HL-60 (cell line): ENCODE results near the gene LBX2.

Experiments used
- DNase-seq, 2 experiments: peaks; one replicate each; pipeline ENCODE4 v3.0.0-alpha.2; 2010 to 2020; ENCODE audit warnings: low read depth in 1 of 2, low spot score in 1 of 2
- H3K27ac ChIP-seq: fragments of 250-450 bp; sonication (Bioruptor Pico); replicated peaks from 2 replicates; pipeline ENCODE4 v1.5.1; 2020; ENCODE audit warnings: mild to moderate bottlenecking, moderate library complexity
- H3K27me3 ChIP-seq: fragments of 250-450 bp; sonication (Bioruptor Pico); 2 replicates; pipeline ENCODE4 v1.5.1; 2021; ENCODE audit warnings: mild to moderate bottlenecking, moderate library complexity; ENCODE audit not compliant: insufficient read depth, poor library complexity, severe bottlenecking
- H3K4me3 ChIP-seq: replicated peaks from 2 replicates; pipeline ENCODE4 v1.5.1; 2011; ENCODE audit warnings: mild to moderate bottlenecking, control low read depth, low read length; ENCODE audit not compliant: insufficient read depth
- GABPA ChIP-seq: IDR thresholded peaks from 2 replicates; pipeline ENCODE4 v1.6.1; 2012; ENCODE audit warnings: low read depth
- POLR2AphosphoS5 ChIP-seq: IDR thresholded peaks from 2 replicates; pipeline ENCODE4 v1.6.1; 2012; ENCODE audit warnings: low read depth
- SPI1 ChIP-seq: IDR thresholded peaks from 2 replicates; pipeline ENCODE4 v1.6.1; 2012; ENCODE audit warnings: low read depth, mild to moderate bottlenecking, borderline replicate concordance
- TF ChIP-seq, protein P1 (sequence below): IDR thresholded peaks from one replicate; pipeline ENCODE4 v1.5.1; 2011; ENCODE audit warnings: low read length, control low read depth, inconsistent platforms; ENCODE audit not compliant: insufficient read depth
- TF ChIP-seq, protein P2 (sequence below): IDR thresholded peaks from 2 replicates; pipeline ENCODE4 v1.6.1; 2012; ENCODE audit warnings: low read depth; ENCODE audit not compliant: insufficient replicate concordance

LBX2 gene

DNA sequence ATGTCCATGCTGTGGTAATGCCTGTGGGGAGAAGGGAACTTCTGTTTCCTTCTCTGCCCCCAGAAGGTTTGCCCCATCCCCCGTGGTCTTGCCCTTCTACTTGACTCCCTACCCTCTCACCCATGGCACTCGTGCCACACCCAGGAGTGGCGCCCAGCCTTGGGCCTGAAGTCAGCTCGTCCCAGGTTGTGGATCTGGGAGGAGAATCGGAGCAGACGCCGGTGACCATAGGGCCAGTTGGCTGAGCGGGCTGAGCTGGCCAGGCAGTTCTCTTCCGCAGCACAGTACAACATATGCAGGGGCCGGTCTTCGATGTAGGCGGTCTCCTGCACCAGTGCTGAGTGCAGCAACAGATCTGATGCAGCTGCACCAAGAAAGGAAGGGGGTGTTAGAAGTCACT lies 35.0 kb upstream of the LBX2 start:
- H3K4me3 ChIP-seq, result no peak overlapping the region
- TF ChIP-seq, protein P1, sequence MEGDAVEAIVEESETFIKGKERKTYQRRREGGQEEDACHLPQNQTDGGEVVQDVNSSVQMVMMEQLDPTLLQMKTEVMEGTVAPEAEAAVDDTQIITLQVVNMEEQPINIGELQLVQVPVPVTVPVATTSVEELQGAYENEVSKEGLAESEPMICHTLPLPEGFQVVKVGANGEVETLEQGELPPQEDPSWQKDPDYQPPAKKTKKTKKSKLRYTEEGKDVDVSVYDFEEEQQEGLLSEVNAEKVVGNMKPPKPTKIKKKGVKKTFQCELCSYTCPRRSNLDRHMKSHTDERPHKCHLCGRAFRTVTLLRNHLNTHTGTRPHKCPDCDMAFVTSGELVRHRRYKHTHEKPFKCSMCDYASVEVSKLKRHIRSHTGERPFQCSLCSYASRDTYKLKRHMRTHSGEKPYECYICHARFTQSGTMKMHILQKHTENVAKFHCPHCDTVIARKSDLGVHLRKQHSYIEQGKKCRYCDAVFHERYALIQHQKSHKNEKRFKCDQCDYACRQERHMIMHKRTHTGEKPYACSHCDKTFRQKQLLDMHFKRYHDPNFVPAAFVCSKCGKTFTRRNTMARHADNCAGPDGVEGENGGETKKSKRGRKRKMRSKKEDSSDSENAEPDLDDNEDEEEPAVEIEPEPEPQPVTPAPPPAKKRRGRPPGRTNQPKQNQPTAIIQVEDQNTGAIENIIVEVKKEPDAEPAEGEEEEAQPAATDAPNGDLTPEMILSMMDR, result no peak
- TF ChIP-seq GABPA (no peak), POLR2AphosphoS5 (no peak), SPI1 (no peak)
- TF ChIP-seq, protein P2, sequence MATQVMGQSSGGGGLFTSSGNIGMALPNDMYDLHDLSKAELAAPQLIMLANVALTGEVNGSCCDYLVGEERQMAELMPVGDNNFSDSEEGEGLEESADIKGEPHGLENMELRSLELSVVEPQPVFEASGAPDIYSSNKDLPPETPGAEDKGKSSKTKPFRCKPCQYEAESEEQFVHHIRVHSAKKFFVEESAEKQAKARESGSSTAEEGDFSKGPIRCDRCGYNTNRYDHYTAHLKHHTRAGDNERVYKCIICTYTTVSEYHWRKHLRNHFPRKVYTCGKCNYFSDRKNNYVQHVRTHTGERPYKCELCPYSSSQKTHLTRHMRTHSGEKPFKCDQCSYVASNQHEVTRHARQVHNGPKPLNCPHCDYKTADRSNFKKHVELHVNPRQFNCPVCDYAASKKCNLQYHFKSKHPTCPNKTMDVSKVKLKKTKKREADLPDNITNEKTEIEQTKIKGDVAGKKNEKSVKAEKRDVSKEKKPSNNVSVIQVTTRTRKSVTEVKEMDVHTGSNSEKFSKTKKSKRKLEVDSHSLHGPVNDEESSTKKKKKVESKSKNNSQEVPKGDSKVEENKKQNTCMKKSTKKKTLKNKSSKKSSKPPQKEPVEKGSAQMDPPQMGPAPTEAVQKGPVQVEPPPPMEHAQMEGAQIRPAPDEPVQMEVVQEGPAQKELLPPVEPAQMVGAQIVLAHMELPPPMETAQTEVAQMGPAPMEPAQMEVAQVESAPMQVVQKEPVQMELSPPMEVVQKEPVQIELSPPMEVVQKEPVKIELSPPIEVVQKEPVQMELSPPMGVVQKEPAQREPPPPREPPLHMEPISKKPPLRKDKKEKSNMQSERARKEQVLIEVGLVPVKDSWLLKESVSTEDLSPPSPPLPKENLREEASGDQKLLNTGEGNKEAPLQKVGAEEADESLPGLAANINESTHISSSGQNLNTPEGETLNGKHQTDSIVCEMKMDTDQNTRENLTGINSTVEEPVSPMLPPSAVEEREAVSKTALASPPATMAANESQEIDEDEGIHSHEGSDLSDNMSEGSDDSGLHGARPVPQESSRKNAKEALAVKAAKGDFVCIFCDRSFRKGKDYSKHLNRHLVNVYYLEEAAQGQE, result no peak
- H3K27me3 ChIP-seq, result no peaks in the 10 kb centered on the region
- DNase-seq, result no peak
- no peak overlapping the region for H3K27ac ChIP-seq

DNA sequence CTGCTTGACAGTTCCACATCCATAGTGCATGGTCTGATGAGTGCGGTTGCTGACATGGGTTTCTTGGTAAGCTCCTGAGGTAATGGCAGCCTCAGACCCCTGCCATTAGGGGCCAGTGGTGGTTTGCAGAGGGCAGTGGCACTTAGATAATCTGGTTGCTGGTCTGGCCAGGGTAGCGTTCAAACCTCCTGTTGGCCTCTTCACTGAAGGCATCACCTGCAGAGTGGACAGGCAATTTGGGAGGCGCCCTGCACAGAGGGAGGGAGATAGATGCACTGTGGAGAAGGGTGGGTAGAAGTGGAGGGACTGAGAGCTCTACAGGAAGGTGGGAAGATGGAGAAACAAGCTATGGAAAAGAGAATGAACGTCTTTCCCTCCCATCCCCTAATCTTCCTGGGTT lies 34.1 kb upstream of the LBX2 start:
- no peak for TF ChIP-seq GABPA
- TF ChIP-seq SPI1, result no peak
- TF ChIP-seq, protein P1, result no peak
- TF ChIP-seq POLR2AphosphoS5, result no peak; the same call in 1 of the 2 replicates
- TF ChIP-seq, protein P2, result no peak
- Histone ChIP-seq H3K27me3 (no peaks in the 10 kb centered on the region), H3K4me3 (no peak overlapping the region), H3K27ac (no peak overlapping the region)
- DNase-seq, result no peak

DNA sequence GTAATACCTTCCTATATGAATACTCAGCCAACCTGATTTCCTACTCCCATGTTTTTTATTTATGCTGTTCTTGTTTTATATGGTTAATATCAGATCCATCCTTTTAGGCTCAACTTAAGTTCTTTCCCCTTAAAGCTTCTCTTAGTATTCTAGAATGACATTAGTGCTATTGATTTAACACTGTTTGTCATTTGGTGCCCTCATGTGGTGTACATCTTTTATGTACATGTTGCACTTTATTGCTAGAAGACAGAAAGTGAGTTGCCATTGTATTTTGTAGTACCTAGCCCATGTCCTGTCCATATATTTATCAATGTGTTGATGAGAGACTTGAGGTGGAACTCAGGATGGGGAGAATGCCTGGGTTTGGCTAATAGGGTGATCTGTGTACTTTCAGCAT lies 32.8 kb upstream of the LBX2 start:
- no peak for DNase-seq
- no peak overlapping the region for H3K27ac ChIP-seq
- H3K4me3 ChIP-seq, result no peak overlapping the region
- H3K27me3 ChIP-seq, result no peaks in the 10 kb centered on the region
- TF ChIP-seq GABPA, result no peak
- TF ChIP-seq, protein P1, result peak; percentile 31

DNA sequence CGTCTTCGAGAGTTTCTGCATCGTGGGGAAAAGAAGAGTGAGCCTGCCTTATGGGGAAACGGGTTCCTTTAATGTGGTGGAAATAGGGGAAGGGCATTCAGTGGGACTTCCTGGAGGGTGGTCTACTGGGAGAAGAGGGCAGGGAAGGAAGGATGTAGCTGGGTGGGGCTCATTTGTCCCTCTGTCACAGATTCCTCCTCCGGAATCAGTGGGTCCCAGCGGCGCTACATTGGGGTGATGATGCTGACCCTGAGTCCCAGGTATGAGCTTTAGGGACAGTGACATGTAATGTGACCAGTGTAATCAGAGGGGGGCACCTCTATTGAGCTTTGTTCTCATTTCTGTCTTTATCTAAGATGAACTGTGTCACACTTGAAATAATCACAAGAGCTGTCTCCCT lies 32.3 kb upstream of the LBX2 start:
- no peak overlapping the region for H3K27ac ChIP-seq
- H3K27me3 ChIP-seq, result no peaks in the 10 kb centered on the region
- H3K4me3 ChIP-seq, result no peak overlapping the region
- TF ChIP-seq, protein P2, result no peak
- no peak for TF ChIP-seq POLR2AphosphoS5
- TF ChIP-seq, protein P1, result no peak
- TF ChIP-seq GABPA, result no peak
- TF ChIP-seq SPI1, result no peak
- DNase-seq, result no peak
